Gastroesophageal sphincter (tissue), 4 donors: ENCODE data around the gene HYAL1. TPM values are rescaled to one million over a fixed set of nuclear protein-coding genes. Genes with fewer than 3 reads are reported as not detected.

ENCODE experiments used
- ATAC-seq: fragments of 150-250 bp; one replicate; pipeline ENCODE4 v1.9.1; 2016; ENCODE audit warnings: mild to moderate bottlenecking, moderate library complexity
- H3K27ac ChIP-seq, 4 donors: fragments of 200-600 bp; sonication (generic) in 3 of 4; 1 replicate in 3 of 4; 2 replicates in 1 of 4; pipeline ENCODE4 v1.5.1; 2016 to 2019
- H3K27me3 ChIP-seq: fragments of 200-600 bp; sonication (generic); one replicate; pipeline ENCODE4 v1.5.1; 2019
- H3K36me3 ChIP-seq, 2 donors: fragments of 200-600 bp; sonication (generic); one replicate each; pipeline ENCODE4 v1.5.1; 2019; ENCODE audit warnings: control low read depth in 1 of 2
- H3K4me1 ChIP-seq, 3 donors: fragments of 200-600 bp; sonication (generic); 1 replicate in 2 of 3; 2 replicates in 1 of 3; pipeline ENCODE4 v1.5.1; 2016 to 2019; ENCODE audit warnings: control low read depth in 2 of 3
- H3K4me3 ChIP-seq, 2 donors: fragments of 200-600 bp; sonication (generic); one replicate each; pipeline ENCODE4 v1.5.1; 2019; ENCODE audit warnings: mild to moderate bottlenecking in 1 of 2, moderate library complexity in 1 of 2
- H3K9me3 ChIP-seq, 3 donors: fragments of 200-600 bp; sonication (generic); one replicate each; pipeline ENCODE4 v1.5.1; 2017 to 2019; ENCODE audit warnings: control low read depth in 2 of 3
- CTCF ChIP-seq, 4 experiments: fragments of 200-600 bp in 2 of 4; fragments of 450-650 bp in 2 of 4; sonication (generic) in 1 of 4; IDR thresholded peaks; one replicate each; pipeline ENCODE4 v1.5.1; 2017 to 2019; ENCODE audit warnings: antibody characterized with exemption in 4 of 4, mild to moderate bottlenecking in 2 of 4, moderate library complexity in 2 of 4
- EP300 ChIP-seq: sonication (generic); formaldehyde crosslinking; IDR thresholded peaks from one replicate; pipeline ENCODE4 v1.6.1; 2017; ENCODE audit warnings: antibody characterized with exemption, mild to moderate bottlenecking
- POLR2A ChIP-seq, 2 donors: fragments of 450-650 bp; IDR thresholded peaks; one replicate each; pipeline ENCODE4 v1.6.1; 2017; ENCODE audit warnings: antibody characterized with exemption in 2 of 2, mild to moderate bottlenecking in 2 of 2, moderate library complexity in 1 of 2
- POLR2AphosphoS5 ChIP-seq: sonication (generic); formaldehyde crosslinking; IDR thresholded peaks from one replicate; pipeline ENCODE4 v1.6.1; 2017; ENCODE audit warnings: antibody characterized with exemption
- WGBS, 2 donors: methylation state at CpG; one replicate each; pipeline ENCODE4 v1.1.5; 2018; ENCODE audit warnings: low coverage in 1 of 2; 5-methylcytosine and 5-hydroxymethylcytosine counted together
- total RNA-seq, 4 donors: library from RNA; depleted of rRNA; stranded (reverse); fragments of >200 nt; gene quantifications; one replicate each; pipeline ENCODE4 v1.1.0, GENCODE V29; 2016

Gene HYAL1
- total RNA-seq, 4 donors from 2014 or later, result 4.8 to 12.3 (median 7.9) TPM

DNA sequence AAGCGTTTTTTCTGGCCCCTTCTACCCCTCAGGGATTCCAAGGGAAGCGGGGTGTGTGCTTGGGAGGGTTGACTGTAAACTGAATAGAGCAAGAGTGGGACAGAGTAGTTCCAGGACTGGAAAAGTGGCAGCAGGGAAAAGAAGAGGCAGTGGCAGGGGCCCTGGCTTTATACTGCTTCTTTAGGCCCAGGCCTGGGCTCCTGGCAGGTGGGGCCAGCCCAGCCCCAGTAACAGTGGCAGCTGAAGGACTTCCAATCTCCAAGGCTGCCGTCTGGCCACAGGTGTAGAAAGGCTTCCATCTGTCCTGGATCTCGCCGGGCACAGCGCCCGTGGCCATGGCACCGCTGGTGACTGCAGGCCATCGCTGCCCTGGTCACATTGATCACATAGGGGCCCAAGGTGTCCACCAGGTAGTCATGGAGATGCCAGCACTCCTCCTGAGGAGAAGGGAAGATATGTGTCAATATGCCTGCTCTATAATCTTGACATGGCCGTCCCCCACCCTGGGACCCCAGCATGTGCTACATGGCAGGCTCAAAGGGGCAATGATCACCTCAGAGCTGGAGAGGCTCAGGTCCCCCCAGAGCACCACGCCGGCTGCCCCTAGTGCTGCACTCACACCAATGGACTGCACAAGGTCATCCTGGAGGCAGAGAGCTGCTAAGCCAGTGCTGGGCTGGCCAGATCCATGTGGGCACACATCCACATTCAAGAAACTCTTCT is 10.1 kb downstream of the HYAL1 start:
- peak overlapping the region; percentile 69 to 93 (median 90) for H3K27ac ChIP-seq
- TF ChIP-seq POLR2A (IDR thresholded peaks at IDR 0.05) (no peak), POLR2AphosphoS5 (no peak), EP300 (no peak), CTCF (IDR thresholded peaks at IDR 0.05) (no peak)
- no peaks in the 10 kb centered on the region for H3K27me3 ChIP-seq
- H3K4me1 ChIP-seq, result peaks cover 0 to 40% (median 16%) of the 10 kb centered on the region in 3 donors
- H3K36me3 ChIP-seq, result peaks cover 0 to 36% of the 10 kb centered on the region in 2 donors
- peak overlapping the region in 1 of 2 donors; percentile 100 for H3K4me3 ChIP-seq
- no peak for ATAC-seq
- whole genome bisulfite sequencing, 2 donors, result 100% methylated on average over 1 of the region's 12 CpGs; no CpG with 5 or more reads in 1 of the 2 donors
- no peaks in the 10 kb centered on the region for H3K9me3 ChIP-seq

DNA sequence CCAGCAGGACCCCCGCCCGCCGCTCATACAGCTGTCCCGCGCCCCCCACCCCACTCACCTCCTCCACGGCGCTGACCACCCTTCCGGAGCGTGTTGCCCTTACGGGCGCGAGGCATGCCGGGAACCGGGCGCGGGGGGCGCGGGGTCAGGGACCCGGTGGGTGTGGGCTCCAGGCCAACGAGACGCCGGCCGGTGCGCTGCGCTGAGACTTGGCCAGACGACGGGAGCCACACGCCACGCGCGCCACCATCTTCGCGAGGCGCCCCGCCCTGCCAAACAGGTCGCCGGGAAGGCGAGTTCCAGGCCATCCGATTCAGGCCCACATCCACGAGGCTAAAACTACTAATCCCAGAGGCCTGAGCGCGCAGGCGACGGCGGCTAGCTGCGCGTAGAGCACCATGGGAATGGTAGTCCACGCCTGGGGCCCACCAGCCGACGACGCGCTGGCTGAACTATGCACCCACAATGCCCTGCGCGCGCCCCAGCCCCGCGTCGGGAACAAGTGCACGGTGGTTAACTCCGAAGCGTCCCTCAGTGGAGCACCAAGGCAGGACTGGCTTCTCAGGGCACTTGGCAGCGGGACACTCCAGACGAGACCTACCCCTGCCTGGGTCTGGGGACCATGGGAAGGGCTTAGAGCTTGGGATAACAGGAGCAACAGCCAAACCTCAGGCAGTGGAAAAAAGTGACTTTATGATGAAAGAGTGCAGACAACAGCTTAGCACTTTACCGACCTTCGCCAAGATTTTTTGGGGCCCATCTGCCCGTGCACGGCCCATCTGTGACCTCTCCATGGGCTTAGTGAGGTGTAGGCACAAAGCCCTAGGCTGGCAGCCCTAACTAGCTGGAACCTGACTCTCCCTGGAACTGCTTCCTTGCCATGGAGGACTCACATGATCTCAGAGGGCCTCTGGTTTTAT is 11.0 kb downstream of the HYAL1 start, which contains the start of gene IFRD2:
TSS of gene IFRD2 (minus strand) at position 271 of the 920 bp plus-strand sequence. CDS start at position 116, 155 bp downstream.
- Histone ChIP-seq H3K4me3 (peak within 1 kb of the TSS; percentile 97 to 100), H3K27me3 (no peaks in the 10 kb centered on the region), H3K4me1 (peaks cover 0 to 32% (median 14%) of the 10 kb centered on the region in 3 donors), H3K9me3 (no peaks in the 10 kb centered on the region), H3K36me3 (peaks cover 0 to 43% of the 10 kb centered on the region in 2 donors), H3K27ac (peak within 1 kb of the TSS; percentile 69 to 93 (median 90))
- no peak for TF ChIP-seq CTCF (IDR thresholded peaks at IDR 0.05)
- peak; percentile 88 for TF ChIP-seq POLR2AphosphoS5
- peak; percentile 40 to 70 for TF ChIP-seq POLR2A (IDR thresholded peaks at IDR 0.05)
- ATAC-seq, result peak; percentile 98
- WGBS, 2 donors, result no CpG with 5 or more reads among the region's 67 CpGs

DNA sequence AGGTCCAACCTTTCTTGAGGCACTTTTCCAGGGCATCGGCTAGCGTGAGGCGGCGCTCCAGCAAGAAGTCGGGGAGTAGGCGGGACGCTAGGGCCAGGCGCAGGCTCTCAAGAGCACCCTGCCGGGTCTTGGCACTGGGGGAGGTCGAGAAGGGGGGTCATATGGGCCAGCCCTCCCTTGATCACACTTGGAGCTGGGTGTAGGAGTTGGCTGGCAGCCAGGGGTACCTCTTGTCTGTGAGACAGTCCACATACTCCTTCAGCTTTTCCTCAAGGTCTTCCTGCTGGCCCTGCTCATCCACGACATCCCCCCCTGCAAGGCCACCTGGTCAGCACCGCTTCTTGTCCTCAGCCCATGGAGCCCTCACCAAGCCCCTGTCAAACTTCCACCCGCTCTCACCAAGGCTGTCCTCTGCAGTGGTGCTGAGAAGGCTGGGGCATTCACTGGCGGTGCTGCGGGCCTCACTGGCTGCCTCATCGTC is 13.2 kb downstream of the HYAL1 start:
- H3K27me3 ChIP-seq, result no peaks in the 10 kb centered on the region
- WGBS, 2 donors, result 92% methylated on average over 2 of the region's 16 CpGs; no CpG with 5 or more reads in 1 of the 2 donors
- no peak for ATAC-seq
- H3K36me3 ChIP-seq, result peaks cover 0 to 46% of the 10 kb centered on the region in 2 donors
- TF ChIP-seq CTCF (IDR thresholded peaks at IDR 0.05) (no peak), EP300 (no peak), POLR2AphosphoS5 (no peak), POLR2A (IDR thresholded peaks at IDR 0.05) (no peak)
- no peak overlapping the region for H3K27ac ChIP-seq
- peaks cover 0 to 28% (median 14%) of the 10 kb centered on the region in 3 donors for H3K4me1 ChIP-seq
- H3K4me3 ChIP-seq, result no peak overlapping the region
- H3K9me3 ChIP-seq, result no peaks in the 10 kb centered on the region

GRCh38 chr3:50289130-50289529 is 14.2 kb downstream of the HYAL1 start:
- peaks cover 0 to 28% (median 14%) of the 10 kb centered on the region in 3 donors for H3K4me1 ChIP-seq
- no peaks in the 10 kb centered on the region for H3K9me3 ChIP-seq
- no peak for TF ChIP-seq EP300
- no peak for TF ChIP-seq CTCF (IDR thresholded peaks at IDR 0.05)
- H3K4me3 ChIP-seq, result no peak overlapping the region
- no CpG with 5 or more reads among the region's 6 CpGs for WGBS, 2 donors
- H3K36me3 ChIP-seq, result peaks cover 0 to 46% of the 10 kb centered on the region in 2 donors
- ATAC-seq, result no peak
- no peak overlapping the region for H3K27ac ChIP-seq
- H3K27me3 ChIP-seq, result no peaks in the 10 kb centered on the region
